SH-SY5Y (cell line): ENCODE data around the gene MAPK8IP3.

Experiments used
- GATA2 ChIP-seq: IDR thresholded peaks from 2 replicates; pipeline ENCODE4 v1.6.1; 2011; ENCODE audit warnings: mild to moderate bottlenecking, low read depth, low read length
- GATA3 ChIP-seq: IDR thresholded peaks from 2 replicates; pipeline ENCODE4 v1.6.1; 2011; ENCODE audit warnings: low read depth, mild to moderate bottlenecking, low read length, moderate library complexity

DNA sequence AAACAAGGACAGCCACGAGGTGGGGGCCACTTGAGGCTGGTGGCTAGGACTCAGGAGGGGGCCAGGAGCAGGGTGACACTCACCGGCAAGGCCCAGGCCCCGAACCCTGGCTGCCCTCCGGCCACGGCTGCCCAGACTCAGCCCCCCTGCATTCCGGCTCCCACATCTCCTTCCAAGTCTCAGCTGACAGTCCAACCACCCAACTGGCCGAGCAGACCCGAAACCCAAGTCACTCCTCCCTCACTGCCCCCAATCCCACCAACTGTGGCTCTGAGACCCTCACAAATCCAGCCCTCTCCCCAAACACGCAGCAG, 111.2 kb downstream of the MAPK8IP3 start:
- TF ChIP-seq GATA2: no peak
- TF ChIP-seq GATA3: no peak
